GM12872 (cell line): Measurements from ENCODE around the gene USP31.

ENCODE experiments used
- CTCF ChIP-seq: IDR thresholded peaks from 3 replicates; pipeline ENCODE4 v1.5.1; 2011; ENCODE audit warnings: low read depth, mild to moderate bottlenecking, low read length, moderate library complexity; ENCODE audit not compliant: insufficient read depth

USP31 gene

DNA sequence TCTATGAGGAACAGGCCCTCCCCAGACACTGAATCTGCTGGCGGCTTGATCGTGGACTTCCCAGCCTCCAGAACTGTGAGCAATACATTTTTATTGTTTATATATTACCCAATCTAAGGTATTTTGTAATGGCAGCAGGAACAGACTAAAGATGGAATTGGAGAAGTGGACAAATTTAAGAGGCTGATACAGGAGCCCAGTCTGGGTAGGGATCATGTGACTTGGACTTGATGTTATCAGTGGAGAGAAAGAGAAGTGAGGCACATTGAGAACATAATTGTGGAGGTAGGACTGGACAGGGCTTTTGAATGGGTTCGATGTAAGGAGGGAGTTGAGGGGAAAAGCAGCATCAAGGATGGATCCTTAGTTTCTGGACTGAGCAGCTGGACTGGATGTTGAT, 93.8 kb downstream of the USP31 start:
- no peak for TF ChIP-seq CTCF

DNA sequence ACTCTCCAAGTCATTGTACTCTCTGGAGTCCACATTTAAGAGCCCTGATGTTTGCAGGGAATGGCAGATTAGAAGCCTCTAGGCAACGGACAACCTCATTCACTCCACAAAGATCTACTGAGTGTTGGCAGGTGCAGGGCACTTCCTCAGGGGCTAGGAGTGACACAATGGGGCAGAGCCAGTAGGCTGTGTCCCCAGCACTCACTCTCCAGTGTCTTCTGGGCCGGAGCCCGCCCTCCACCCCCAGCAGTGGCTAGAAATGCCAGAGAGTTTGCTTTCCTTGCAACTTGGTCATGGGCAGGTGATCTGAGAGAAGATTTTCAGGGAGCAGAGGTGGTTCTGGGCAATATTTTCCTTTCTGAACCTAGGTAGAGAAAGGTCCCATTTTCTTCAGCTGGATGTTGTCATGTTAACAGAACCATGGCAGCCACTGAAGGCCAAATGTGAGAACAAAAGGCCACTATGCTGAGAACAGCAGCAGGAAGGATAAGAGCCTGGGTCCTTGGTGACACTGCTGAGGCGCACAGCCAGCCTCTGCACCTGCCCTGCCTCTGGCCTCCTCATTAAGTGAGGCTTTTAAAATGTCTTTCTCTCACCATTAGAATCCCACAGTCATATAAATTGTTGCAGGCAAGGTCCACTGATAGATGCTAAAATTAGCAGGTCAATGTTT, 96.2 kb downstream of the USP31 start:
- no peak for TF ChIP-seq CTCF

DNA sequence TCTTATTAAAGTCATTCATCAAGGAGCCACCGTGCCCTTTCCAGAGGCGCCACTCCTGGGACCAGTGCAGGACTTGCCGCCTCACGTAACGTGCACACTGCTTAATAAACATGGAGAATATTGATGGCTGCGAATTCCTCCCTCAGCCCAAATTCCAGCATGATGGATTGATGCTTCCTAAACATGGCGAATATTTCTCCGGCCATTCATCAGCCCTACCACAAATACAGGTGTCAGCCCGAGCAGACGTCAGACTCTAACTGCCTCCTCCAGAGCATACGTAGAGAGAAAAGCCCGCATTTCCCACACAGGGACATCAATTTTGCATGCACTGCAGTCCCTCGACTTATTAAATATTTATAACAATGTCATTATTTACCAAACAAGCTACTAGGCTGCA, 97.0 kb downstream of the USP31 start:
- TF ChIP-seq CTCF, result no peak

DNA sequence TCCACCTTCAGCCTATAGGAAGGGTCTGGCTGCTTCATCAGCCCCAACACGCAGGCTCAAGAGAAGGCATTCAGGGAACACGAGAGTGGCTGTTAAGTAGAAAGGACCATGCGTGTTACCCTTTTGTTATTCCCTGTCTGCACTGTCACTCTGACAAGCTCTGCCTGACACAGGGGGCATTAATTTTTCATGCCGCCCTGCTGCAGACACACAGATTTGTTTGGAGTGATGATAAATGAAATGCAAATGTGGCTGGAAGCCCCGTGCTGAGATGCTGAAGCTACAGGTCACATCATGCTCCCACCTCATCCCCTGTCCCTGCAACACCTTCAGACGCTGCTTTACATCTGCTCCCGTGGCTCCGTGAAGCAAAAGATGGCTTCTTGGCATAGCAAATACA, 97.7 kb downstream of the USP31 start:
- TF ChIP-seq CTCF, result no peak

- TF ChIP-seq CTCF, result 0 out of 3 replicates have a peak, but pooled peaks have one; percentile 4
These were observed 101.1 kb downstream of the USP31 start for GRCh38 chr16:23048164-23048563.

DNA sequence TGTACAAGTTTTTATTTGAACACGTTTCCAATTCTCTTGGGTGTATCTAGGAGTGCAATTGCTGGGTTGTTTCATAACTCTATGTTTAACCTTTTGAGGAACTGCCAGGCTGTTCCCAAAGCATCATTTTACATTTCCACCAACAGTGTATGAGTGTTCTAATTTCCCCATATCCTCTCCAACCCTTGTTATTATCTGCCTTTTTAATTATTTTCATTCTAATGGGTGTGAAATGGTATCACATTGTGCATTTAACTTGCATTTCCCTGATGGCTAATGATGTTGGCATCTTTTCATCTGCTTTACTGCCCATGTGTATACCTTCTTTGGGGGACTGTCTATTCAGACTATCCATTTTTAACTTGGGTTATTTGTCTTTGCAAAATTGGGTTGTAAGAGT, 104.2 kb downstream of the USP31 start:
- TF ChIP-seq CTCF, result no peak

DNA sequence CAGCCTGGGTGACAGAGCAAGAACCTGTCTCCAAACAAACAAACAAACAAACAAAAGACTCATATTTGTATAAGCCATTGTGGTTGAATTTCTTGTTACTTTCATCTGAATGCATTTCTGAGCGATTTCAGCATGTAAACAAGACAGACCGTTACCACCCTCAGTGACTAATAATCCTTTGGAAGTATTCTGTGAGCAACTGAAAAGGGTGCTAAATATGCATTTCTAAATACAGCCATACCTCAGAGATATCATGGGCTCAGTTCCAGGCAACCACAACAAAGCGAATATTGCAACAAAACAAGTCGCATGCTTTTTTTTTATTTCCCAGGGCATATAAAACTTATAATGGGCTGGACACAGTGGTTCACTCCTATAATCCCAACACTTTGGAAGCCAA, 109.0 kb downstream of the USP31 start:
- no peak for TF ChIP-seq CTCF
